ENCODE results near the gene TRIM8.
A peak's percentile ranks its signal among the peaks of the same experiment; 100 is the strongest.

TRIM8 gene

DNA sequence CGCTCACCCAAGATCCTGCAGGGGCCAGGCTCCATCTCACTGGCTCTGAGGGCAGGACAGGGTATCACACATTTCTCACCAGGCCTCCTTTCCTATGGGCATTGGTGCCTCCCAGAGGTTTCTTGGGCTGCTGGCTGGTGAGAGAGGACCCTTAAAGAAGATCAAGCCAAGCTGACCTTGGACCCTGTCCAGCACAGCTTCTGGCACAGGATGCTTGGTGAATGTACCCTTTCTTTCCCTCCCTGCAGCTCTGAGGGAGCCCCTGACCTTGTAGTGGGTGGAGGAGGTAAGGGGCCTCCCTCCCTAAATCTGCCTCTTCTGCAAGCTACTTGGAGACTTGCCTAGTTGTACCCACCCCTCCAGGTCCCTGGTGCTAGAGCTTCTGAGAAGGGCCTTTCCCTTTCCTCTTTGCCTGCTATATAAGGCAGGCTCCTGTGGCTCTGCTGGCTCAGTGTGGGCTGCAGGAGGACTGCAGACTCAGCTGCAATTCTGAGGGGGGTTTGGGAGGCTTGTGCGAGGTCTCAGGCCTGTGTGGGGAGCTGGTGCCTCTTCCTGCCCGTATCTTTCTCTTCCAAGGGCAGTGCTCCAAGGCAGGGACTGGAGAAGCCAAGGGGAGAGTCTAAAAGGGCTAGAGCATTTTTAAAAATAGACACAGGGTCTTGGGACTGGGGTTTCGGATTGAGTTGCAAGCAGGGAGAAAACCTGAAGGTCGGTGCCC is 11.7 kb upstream of the TRIM8 start:
- H3K4me3 ChIP-seq (ENCODE audit: low read depth in 1 of 2, low read length in 2 of 2): no peak overlapping the region
- peaks cover 7 to 14% of the 10 kb centered on the region in 2 donors for H3K4me1 ChIP-seq (ENCODE audit: control insufficient read depth in 1 of 2, insufficient read depth in 2 of 2, low read length in 2 of 2)
- H3K9me3 ChIP-seq (ENCODE audit: control insufficient read depth in 1 of 2, low read length in 2 of 2): no peaks in the 10 kb centered on the region
- peaks cover 0 to 9% of the 10 kb centered on the region in 2 donors for H3K36me3 ChIP-seq (ENCODE audit: control insufficient read depth in 1 of 2, insufficient read depth in 2 of 2, low read length in 2 of 2)
- H3K9ac ChIP-seq (ENCODE audit: low read depth in 1 of 2, low read length in 2 of 2): no peak overlapping the region
- no peaks in the 10 kb centered on the region for H3K27me3 ChIP-seq (ENCODE audit: control insufficient read depth in 1 of 2, insufficient read depth in 2 of 2, low read length in 2 of 2)
- no peak overlapping the region for H3K27ac ChIP-seq (ENCODE audit: low read depth, low read length)

DNA sequence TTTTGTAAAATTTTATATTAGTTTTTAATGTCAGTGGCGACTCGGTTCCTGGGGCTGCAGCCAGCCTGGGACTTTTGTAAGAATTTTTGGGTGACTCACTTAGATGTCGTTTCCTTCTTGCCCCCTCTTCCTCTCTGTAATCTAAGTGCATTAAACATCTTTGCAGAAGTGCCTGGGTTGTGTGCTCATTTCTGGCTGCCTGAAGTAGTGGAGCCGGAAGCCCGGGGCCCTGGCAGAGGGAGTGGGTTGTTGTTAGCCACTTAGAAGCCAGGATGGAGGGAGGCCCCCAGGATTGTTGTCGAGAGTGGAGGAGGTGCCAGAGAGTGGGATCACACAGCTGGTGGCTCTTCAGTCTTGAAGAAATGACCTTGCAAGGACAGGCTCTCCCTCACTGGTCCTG is 11.0 kb upstream of the TRIM8 start:
- Histone ChIP-seq H3K4me3 (ENCODE audit: low read depth in 1 of 2, low read length in 2 of 2) (no peak overlapping the region), H3K27me3 (ENCODE audit: control insufficient read depth in 1 of 2, insufficient read depth in 2 of 2, low read length in 2 of 2) (no peaks in the 10 kb centered on the region), H3K36me3 (ENCODE audit: control insufficient read depth in 1 of 2, insufficient read depth in 2 of 2, low read length in 2 of 2) (peaks cover 0 to 9% of the 10 kb centered on the region in 2 donors), H3K9me3 (ENCODE audit: control insufficient read depth in 1 of 2, low read length in 2 of 2) (no peaks in the 10 kb centered on the region), H3K4me1 (ENCODE audit: control insufficient read depth in 1 of 2, insufficient read depth in 2 of 2, low read length in 2 of 2) (peaks cover 7 to 13% of the 10 kb centered on the region in 2 donors), H3K27ac (ENCODE audit: low read depth, low read length) (peak overlapping the region; percentile 0), H3K9ac (ENCODE audit: low read depth in 1 of 2, low read length in 2 of 2) (no peak overlapping the region)

- Histone ChIP-seq H3K9me3 (ENCODE audit: control insufficient read depth in 1 of 2, low read length in 2 of 2) (no peaks in the 10 kb centered on the region), H3K4me1 (ENCODE audit: control insufficient read depth in 1 of 2, insufficient read depth in 2 of 2, low read length in 2 of 2) (peaks cover 4 to 13% of the 10 kb centered on the region in 2 donors), H3K27ac (ENCODE audit: low read depth, low read length) (peak overlapping the region; percentile 0), H3K4me3 (ENCODE audit: low read depth in 1 of 2, low read length in 2 of 2) (peak overlapping the region in 1 of 2 donors; percentile 8), H3K9ac (ENCODE audit: low read depth in 1 of 2, low read length in 2 of 2) (no peak overlapping the region), H3K27me3 (ENCODE audit: control insufficient read depth in 1 of 2, insufficient read depth in 2 of 2, low read length in 2 of 2) (no peaks in the 10 kb centered on the region), H3K36me3 (ENCODE audit: control insufficient read depth in 1 of 2, insufficient read depth in 2 of 2, low read length in 2 of 2) (peaks cover 0 to 9% of the 10 kb centered on the region in 2 donors)
Observed at GRCh38 chr10:102633848-102634247, 10.4 kb upstream of the TRIM8 start.

GRCh38 chr10:102634686-102635085 is 9.6 kb upstream of the TRIM8 start:
- peaks cover 0 to 9% of the 10 kb centered on the region in 2 donors for H3K36me3 ChIP-seq (ENCODE audit: control insufficient read depth in 1 of 2, insufficient read depth in 2 of 2, low read length in 2 of 2)
- no peak overlapping the region for H3K27ac ChIP-seq (ENCODE audit: low read depth, low read length)
- H3K4me3 ChIP-seq (ENCODE audit: low read depth in 1 of 2, low read length in 2 of 2): no peak overlapping the region
- H3K9me3 ChIP-seq (ENCODE audit: control insufficient read depth in 1 of 2, low read length in 2 of 2): no peaks in the 10 kb centered on the region
- no peak overlapping the region for H3K9ac ChIP-seq (ENCODE audit: low read depth in 1 of 2, low read length in 2 of 2)
- no peaks in the 10 kb centered on the region for H3K27me3 ChIP-seq (ENCODE audit: control insufficient read depth in 1 of 2, insufficient read depth in 2 of 2, low read length in 2 of 2)
- H3K4me1 ChIP-seq (ENCODE audit: control insufficient read depth in 1 of 2, insufficient read depth in 2 of 2, low read length in 2 of 2): peaks cover 4 to 13% of the 10 kb centered on the region in 2 donors

GRCh38 chr10:102635377-102635776 is 8.9 kb upstream of the TRIM8 start:
- no peaks in the 10 kb centered on the region for H3K9me3 ChIP-seq (ENCODE audit: control insufficient read depth in 1 of 2, low read length in 2 of 2)
- no peak overlapping the region for H3K4me3 ChIP-seq (ENCODE audit: low read depth in 1 of 2, low read length in 2 of 2)
- H3K4me1 ChIP-seq (ENCODE audit: control insufficient read depth in 1 of 2, insufficient read depth in 2 of 2, low read length in 2 of 2): peaks cover 4 to 13% of the 10 kb centered on the region in 2 donors
- H3K27me3 ChIP-seq (ENCODE audit: control insufficient read depth in 1 of 2, insufficient read depth in 2 of 2, low read length in 2 of 2): no peaks in the 10 kb centered on the region
- H3K9ac ChIP-seq (ENCODE audit: low read depth in 1 of 2, low read length in 2 of 2): no peak overlapping the region
- peaks cover 0 to 9% of the 10 kb centered on the region in 2 donors for H3K36me3 ChIP-seq (ENCODE audit: control insufficient read depth in 1 of 2, insufficient read depth in 2 of 2, low read length in 2 of 2)
- no peak overlapping the region for H3K27ac ChIP-seq (ENCODE audit: low read depth, low read length)

GRCh38 chr10:102639537-102639936 is 4.7 kb upstream of the TRIM8 start:
- Histone ChIP-seq H3K4me3 (ENCODE audit: low read depth in 1 of 2, low read length in 2 of 2) (no peak overlapping the region), H3K9me3 (ENCODE audit: control insufficient read depth in 1 of 2, low read length in 2 of 2) (no peaks in the 10 kb centered on the region), H3K9ac (ENCODE audit: low read depth in 1 of 2, low read length in 2 of 2) (no peak overlapping the region), H3K27ac (ENCODE audit: low read depth, low read length) (no peak overlapping the region), H3K36me3 (ENCODE audit: control insufficient read depth in 1 of 2, insufficient read depth in 2 of 2, low read length in 2 of 2) (no peaks in the 10 kb centered on the region), H3K27me3 (ENCODE audit: control insufficient read depth in 1 of 2, insufficient read depth in 2 of 2, low read length in 2 of 2) (no peaks in the 10 kb centered on the region), H3K4me1 (ENCODE audit: control insufficient read depth in 1 of 2, insufficient read depth in 2 of 2, low read length in 2 of 2) (peaks cover 5 to 8% of the 10 kb centered on the region in 2 donors)

GRCh38 chr10:102641402-102641801 is 2.9 kb upstream of the TRIM8 start:
- Histone ChIP-seq H3K27ac (ENCODE audit: low read depth, low read length) (peak overlapping the region; percentile 68), H3K27me3 (ENCODE audit: control insufficient read depth in 1 of 2, insufficient read depth in 2 of 2, low read length in 2 of 2) (no peaks in the 10 kb centered on the region), H3K4me1 (ENCODE audit: control insufficient read depth in 1 of 2, insufficient read depth in 2 of 2, low read length in 2 of 2) (peaks cover 4 to 12% of the 10 kb centered on the region in 2 donors), H3K9me3 (ENCODE audit: control insufficient read depth in 1 of 2, low read length in 2 of 2) (no peaks in the 10 kb centered on the region), H3K9ac (ENCODE audit: low read depth in 1 of 2, low read length in 2 of 2) (peak overlapping the region; percentile 80 to 82), H3K4me3 (ENCODE audit: low read depth in 1 of 2, low read length in 2 of 2) (peak overlapping the region; percentile 90 to 91), H3K36me3 (ENCODE audit: control insufficient read depth in 1 of 2, insufficient read depth in 2 of 2, low read length in 2 of 2) (no peaks in the 10 kb centered on the region)

DNA sequence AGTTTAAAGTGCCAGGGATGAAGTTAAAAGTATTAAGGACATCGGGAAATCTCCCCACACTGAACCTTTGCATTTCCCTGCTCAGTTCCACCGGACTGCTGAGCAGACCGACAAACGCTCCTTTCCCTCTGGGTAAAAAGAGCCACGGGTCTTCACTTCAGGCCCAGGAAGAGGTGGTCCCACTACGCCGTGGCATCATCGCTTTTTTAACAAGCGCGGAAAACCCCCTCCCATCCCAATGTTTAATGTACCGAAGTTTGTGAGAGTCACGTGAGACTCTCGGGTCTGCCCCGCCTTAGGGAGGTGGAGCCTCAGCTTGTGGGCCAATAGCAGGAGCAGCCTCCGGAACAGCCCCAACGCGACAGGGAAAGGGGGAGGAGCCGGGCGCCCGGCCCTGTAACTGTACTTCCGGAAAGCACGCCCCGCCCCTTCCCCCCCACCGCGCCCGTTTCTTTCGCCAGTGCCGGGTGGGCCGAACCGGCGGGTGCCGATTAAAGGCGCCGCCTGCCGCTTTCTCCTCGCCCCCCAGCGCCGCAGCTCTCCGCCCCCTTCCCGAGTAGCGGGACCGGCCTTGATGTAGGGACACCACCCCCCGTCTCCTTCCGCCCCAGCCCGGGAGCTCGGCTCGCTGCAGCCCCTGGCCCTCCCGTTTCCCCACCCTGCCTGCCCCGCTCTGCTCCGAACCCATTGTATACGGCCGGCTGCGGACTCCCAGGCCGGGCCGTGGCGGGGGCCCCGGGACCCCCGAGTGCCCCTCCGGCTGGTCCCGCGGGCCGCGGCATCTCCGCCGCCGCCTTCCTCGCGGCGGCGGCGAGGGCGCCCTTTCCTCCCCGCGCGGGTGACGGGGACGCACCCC is 2.2 kb upstream of the TRIM8 start:
- no peaks in the 10 kb centered on the region for H3K9me3 ChIP-seq (ENCODE audit: control insufficient read depth in 1 of 2, low read length in 2 of 2)

DNA sequence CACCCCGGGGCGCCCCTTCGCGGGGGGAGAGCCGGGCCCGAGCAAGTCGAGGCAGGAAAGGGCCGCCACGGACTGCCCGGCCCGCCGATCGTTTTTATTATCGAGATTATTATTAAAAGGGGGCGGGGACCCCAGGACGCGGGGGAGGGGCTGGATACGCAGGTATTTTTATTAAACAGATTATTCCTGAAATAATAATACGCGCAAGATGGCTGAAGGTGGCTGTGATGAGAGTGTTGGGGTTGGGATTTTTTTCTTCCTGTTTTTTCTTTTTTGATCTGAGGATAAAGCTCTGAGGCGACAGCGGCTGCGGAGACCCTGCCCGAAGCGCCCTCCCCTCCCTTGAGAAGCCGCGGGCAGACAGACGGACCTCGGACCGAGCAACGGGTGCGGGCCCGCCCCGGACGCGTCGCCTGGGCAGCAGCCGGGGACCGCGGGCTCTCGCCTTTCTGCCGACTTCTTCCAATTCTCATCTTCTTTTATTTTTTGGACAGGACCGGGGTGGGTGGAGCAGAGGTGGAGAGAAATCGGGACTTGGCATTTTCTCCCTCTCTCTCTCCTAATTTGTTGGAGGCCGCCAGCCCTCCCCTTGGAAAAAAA is 1.4 kb upstream of the TRIM8 start:
- Histone ChIP-seq H3K9me3 (ENCODE audit: control insufficient read depth in 1 of 2, low read length in 2 of 2) (no peaks in the 10 kb centered on the region), H3K4me3 (ENCODE audit: low read depth in 1 of 2, low read length in 2 of 2) (peak overlapping the region; percentile 76 to 91), H3K27ac (ENCODE audit: low read depth, low read length) (peak overlapping the region; percentile 96), H3K36me3 (ENCODE audit: control insufficient read depth in 1 of 2, insufficient read depth in 2 of 2, low read length in 2 of 2) (peaks cover 3 to 4% of the 10 kb centered on the region in 2 donors), H3K27me3 (ENCODE audit: control insufficient read depth in 1 of 2, insufficient read depth in 2 of 2, low read length in 2 of 2) (no peaks in the 10 kb centered on the region), H3K9ac (ENCODE audit: low read depth in 1 of 2, low read length in 2 of 2) (peak overlapping the region; percentile 77 to 80), H3K4me1 (ENCODE audit: control insufficient read depth in 1 of 2, insufficient read depth in 2 of 2, low read length in 2 of 2) (peaks cover 17 to 26% of the 10 kb centered on the region in 2 donors)

More for the DNA sequence above, 2.2 kb upstream of the TRIM8 start:
- H3K27me3 ChIP-seq (ENCODE audit: control insufficient read depth in 1 of 2, insufficient read depth in 2 of 2, low read length in 2 of 2): no peaks in the 10 kb centered on the region
- H3K27ac ChIP-seq (ENCODE audit: low read depth, low read length): peak overlapping the region; percentile 96
- peak overlapping the region; percentile 80 to 82 for H3K9ac ChIP-seq (ENCODE audit: low read depth in 1 of 2, low read length in 2 of 2)
- peak overlapping the region; percentile 90 to 91 for H3K4me3 ChIP-seq (ENCODE audit: low read depth in 1 of 2, low read length in 2 of 2)
- peaks cover 10 to 19% of the 10 kb centered on the region in 2 donors for H3K4me1 ChIP-seq (ENCODE audit: control insufficient read depth in 1 of 2, insufficient read depth in 2 of 2, low read length in 2 of 2)
- H3K36me3 ChIP-seq (ENCODE audit: control insufficient read depth in 1 of 2, insufficient read depth in 2 of 2, low read length in 2 of 2): no peaks in the 10 kb centered on the region

Measured in duodenal mucosa (tissue), 2 donors.